HG02588 (cell line): Measurements from ENCODE around the gene TTC12.

Experiments
- ATAC-seq: cut with Tn5 transposase; IDR thresholded peaks from one replicate; pipeline ENCODE4 v1.9.1; 2021; ENCODE audit warnings: mild to moderate bottlenecking, moderate library complexity; ENCODE audit not compliant: unreplicated experiment

Gene TTC12

DNA sequence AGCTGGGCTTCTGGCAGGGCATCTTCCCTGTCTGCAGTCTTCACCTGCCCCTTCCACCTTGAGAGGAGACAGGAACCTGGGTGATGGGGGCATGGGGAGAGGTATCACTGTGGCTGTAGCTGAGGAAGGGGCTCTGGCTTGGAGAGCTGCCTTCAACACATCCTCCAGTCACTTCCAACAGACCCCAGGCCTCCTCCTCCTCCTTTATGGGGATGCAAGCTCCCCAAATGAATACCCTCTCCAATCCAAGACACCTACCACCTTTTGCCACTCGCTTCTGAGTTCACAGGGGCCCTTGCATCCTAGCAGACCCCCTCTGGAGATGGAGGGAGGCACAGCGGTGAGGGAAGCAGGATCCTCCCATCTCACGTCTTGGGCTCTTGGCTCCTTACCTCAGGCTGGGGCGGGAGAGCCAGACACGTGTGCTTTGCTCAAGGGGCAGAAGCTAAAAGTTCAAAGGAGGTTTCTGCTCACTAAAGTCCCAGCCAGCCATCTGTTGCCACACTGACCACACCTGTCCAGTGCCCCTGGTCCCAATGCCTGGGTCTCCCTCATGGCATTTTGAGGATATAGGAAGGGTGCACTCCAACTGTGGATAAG lies 86.3 kb downstream of the TTC12 start:
- ATAC-seq, result no peak

DNA sequence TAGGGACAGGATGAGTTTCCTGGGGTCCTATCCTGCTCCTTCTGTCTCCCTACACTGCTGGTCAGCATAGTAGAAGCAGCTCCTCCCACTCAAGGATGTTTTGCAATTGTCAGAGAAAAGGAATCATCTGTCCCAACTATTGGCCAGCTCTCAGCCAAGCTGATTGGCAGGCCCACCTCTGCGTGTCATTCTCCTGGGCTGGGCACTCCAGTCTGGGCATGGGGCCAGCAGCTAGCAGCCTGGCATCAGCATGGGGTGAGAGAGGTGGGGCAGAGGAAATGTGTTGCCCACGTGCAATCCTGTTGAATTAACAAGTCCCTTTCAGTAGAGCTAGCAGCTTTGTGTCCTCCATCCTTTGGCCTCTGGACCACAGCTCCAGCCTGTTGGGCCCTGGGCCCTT lies 87.3 kb downstream of the TTC12 start:
- no peak for ATAC-seq

GRCh38 chr11:113404859-113405430 lies 90.6 kb downstream of the TTC12 start:
- ATAC-seq, result no peak

DNA sequence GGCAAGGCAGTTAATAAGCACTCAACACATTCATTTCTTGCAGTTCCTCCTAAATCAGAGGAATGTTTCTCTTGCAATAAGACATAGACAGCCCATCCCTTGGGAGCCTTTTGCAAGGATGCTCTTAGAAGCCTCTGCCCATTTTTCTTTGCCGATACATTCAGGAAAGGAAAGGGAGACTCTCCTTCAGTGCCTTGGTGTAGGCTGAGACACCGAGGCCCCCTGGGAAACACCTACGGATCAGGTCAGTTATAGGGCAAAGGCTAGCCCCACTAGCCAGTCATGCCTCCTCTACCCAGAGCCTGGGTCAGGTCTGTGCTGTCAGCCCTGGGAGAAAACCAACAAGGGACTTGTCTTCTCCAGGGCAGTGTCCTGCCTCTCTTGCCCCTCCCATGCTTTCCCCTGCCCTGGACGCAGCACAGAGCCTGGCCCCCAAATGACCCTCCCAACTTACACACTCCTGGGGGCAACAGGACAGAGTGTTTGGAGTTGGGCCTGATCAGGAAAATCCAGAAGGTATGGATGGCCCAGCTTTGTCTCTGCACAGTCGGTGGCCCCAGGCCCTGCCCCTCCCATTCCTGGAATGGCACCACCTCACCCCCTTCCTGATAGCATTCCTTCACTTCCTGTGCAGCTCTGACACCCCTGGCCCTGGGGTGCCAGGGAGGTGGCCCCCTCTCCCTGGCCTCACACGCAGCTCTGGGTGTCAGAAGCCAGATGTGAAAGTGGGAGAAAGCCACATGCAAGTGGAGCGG lies 91.5 kb downstream of the TTC12 start:
- ATAC-seq, result no peak

DNA sequence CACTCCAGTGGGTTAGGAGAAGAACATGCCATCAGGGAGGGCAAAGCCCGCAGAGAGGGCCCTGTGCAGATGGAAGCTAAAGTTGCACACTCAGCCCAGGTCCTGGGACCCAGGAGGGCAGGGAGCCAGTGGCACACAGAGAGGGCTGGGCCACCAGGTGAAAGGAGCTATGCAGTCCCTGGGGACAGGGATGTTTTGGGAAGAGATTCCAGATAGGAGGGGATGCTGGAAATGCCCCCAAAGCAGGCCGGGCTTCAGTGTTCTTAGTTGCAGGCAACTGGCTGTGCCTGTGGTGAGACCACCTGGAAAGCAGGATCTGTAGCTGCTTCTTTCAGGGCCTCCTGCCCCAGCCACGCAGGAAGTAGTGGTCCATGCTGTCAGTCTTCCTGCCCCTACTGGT lies 92.8 kb downstream of the TTC12 start:
- no peak for ATAC-seq

- ATAC-seq, result no peak
Measured at GRCh38 chr11:113408206-113408605, 93.8 kb downstream of the TTC12 start.

DNA sequence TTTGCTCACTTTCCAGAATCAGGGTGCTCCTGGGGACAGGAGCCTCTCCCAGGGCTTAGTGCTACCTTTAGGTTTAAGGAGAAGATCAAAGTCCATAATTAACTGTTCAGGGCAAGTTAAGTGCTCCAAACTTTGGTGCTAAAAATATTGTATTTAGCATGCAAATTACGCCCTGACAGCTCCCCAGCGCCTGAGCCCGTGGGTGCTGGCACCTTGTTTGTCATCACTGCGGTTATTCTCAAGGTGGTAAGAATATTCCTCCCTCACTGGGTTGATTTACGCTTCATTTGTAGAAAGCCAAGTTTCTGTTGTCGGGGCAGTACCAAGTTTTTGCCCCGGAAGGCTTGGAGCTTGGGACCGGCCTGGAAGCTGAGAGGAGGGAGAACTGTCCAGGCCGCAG lies 94.5 kb downstream of the TTC12 start:
- ATAC-seq, result no peak

DNA sequence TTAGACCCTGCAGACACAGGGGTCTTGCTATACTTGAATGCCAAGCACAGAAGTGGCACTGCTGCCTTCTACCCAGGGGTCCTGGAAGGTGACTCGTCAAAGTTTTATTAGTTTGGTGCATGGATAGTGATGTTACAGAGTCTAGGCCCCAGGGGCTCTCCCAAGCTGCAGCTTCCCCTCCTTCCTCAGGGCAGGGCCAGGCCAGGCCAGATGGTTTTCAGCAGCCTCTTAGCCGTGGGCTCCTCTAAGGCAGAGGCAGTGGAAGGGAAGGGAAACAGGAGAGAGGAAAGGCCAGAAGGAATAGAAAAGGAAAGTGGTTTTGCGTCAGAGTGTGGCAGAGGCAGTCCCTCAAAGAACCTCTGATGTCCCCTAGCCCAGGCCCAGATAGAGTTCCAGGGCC lies 95.1 kb downstream of the TTC12 start:
- no peak for ATAC-seq

DNA sequence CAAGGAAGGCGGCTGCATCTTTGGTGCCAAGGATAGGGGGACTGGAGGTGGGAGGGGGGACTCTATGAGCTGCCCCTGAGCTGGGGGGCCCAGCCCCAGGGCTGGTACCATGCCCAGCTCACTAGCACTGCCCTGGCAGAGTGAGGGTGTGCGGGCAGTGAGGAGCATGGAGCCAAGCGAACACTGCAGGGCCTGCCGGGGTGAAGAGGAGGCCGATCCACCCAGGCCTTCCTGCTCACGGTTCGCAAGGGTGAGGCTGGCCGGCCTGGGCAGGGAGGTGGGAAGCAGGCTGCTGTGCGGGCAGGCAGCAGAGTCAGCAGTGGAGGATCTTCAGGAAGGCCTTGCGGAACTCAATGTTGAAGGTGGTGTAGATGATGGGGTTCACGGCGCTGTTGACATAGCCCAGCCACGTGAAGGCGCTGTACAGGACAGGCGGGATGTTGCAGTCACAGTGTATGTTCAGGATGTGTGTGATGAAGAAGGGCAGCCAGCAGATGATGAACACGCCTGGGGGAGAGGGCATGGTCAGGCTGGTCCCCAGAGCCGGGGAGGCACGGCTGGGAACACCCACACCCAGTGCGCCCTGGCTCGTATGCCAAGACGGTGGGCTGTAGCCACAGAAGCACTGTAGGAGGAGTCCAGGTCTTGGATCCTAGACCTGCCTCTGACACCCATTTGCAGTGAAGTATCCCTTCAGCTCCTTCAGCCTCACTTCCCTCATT lies 96.2 kb downstream of the TTC12 start:
- no peak for ATAC-seq

DNA sequence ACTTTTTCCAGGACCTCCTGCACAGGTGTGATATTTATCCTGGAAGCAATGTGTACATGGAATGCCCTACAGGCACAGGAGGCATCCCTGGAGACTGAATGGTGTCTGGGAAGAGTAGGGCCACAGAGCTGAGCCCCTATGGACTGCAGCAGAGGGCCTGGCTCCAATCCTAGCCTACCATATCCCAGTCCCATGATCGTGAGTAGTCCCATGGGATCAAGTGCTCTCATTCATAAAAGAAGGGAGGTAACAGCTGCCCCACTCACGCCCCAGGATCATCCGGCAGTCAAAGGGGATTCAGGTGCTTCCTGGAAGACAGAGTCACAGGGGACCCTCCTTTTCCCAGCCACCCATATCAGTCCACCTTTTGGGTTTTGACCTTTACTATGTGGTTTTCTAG lies 97.2 kb downstream of the TTC12 start:
- no peak for ATAC-seq

GRCh38 chr11:113412675-113413074 lies 98.3 kb downstream of the TTC12 start:
- no peak for ATAC-seq

- no peak for ATAC-seq
Measured at GRCh38 chr11:113415343-113415742, 101.0 kb downstream of the TTC12 start.
